ENCODE results near the gene PRKCE.

GRCh38 chr2:46169467-46169866 lies 518.0 kb downstream of the PRKCE start:
- TF ChIP-seq, protein P1, sequence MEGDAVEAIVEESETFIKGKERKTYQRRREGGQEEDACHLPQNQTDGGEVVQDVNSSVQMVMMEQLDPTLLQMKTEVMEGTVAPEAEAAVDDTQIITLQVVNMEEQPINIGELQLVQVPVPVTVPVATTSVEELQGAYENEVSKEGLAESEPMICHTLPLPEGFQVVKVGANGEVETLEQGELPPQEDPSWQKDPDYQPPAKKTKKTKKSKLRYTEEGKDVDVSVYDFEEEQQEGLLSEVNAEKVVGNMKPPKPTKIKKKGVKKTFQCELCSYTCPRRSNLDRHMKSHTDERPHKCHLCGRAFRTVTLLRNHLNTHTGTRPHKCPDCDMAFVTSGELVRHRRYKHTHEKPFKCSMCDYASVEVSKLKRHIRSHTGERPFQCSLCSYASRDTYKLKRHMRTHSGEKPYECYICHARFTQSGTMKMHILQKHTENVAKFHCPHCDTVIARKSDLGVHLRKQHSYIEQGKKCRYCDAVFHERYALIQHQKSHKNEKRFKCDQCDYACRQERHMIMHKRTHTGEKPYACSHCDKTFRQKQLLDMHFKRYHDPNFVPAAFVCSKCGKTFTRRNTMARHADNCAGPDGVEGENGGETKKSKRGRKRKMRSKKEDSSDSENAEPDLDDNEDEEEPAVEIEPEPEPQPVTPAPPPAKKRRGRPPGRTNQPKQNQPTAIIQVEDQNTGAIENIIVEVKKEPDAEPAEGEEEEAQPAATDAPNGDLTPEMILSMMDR (IDR thresholded peaks at IDR 0.05), result no peak
- no peak for TF ChIP-seq POLR2A (IDR thresholded peaks at IDR 0.05)
